OCI-LY3 (cell line): ENCODE results near the gene NAA11.

Experiments
- H2AFZ ChIP-seq: fragments of 200-600, 300-600 bp; shearing (Covaris generic); 2 replicates; pipeline ENCODE4 v1.6.0; 2014; ENCODE audit warnings: antibody characterized with exemption, low read depth, low read length
- H3K27ac ChIP-seq: fragments of 200-600, 300-600 bp; sonication (generic); 2 replicates; pipeline ENCODE4 v1.5.1; 2014; ENCODE audit warnings: mild to moderate bottlenecking, low read length, moderate library complexity, mixed read lengths
- H3K27me3 ChIP-seq: fragments of 200-600, 300-600 bp; sonication (generic); 2 replicates; pipeline ENCODE4 v1.6.1; 2014; ENCODE audit warnings: low read depth, low read length, mixed read lengths
- H3K36me3 ChIP-seq: fragments of 200-600, 300-600 bp; sonication (generic); replicated peaks from 2 replicates; pipeline ENCODE3; 2014; ENCODE audit warnings: low read depth, low read length, mixed read lengths
- H3K4me1 ChIP-seq: fragments of 300-600, 200-600 bp; sonication (generic); 2 replicates; pipeline ENCODE4 v1.6.1; 2014; ENCODE audit warnings: low read length, mixed read lengths
- H3K4me2 ChIP-seq: fragments of 200-600, 300-600 bp; sonication (generic); 2 replicates; pipeline ENCODE4 v1.6.1; 2014; ENCODE audit warnings: low read length, mixed read lengths
- H3K4me3 ChIP-seq: fragments of 300-600, 200-600 bp; sonication (generic); 2 replicates; pipeline ENCODE4 v1.5.1; 2014; ENCODE audit warnings: antibody characterized with exemption, mild to moderate bottlenecking, low read length, moderate library complexity
- H3K79me2 ChIP-seq: fragments of 300-600, 200-600 bp; shearing (Covaris generic); 2 replicates; pipeline ENCODE4 v1.6.1; 2014; ENCODE audit warnings: mild to moderate bottlenecking, low read length, mixed read lengths
- H3K9ac ChIP-seq: fragments of 300-600, 200-600 bp; shearing (Covaris generic); 2 replicates; pipeline ENCODE4 v1.6.0; 2014; ENCODE audit warnings: mild to moderate bottlenecking, low read length, moderate library complexity
- H3K9me3 ChIP-seq: fragments of 200-600, 300-600 bp; shearing (Covaris generic); 2 replicates; pipeline ENCODE4 v1.6.1; 2014; ENCODE audit warnings: low read length, mixed read lengths; ENCODE audit not compliant: insufficient read depth
- H4K20me1 ChIP-seq: fragments of 200-600, 300-600 bp; sonication (generic); 2 replicates; pipeline ENCODE4 v1.6.1; 2016; ENCODE audit warnings: low read length, mixed read lengths; ENCODE audit not compliant: insufficient read depth
- EZH2phosphoT487 ChIP-seq: fragments of 200-600 bp; shearing (Covaris generic); IDR thresholded peaks from 2 replicates; pipeline ENCODE4 v1.6.1; 2018; ENCODE audit warnings: antibody characterized with exemption, mixed run types, low read depth
- TF ChIP-seq, protein P1 (sequence below): fragments of 200-600, 300-600 bp; sonication (generic); IDR thresholded peaks from 2 replicates; pipeline ENCODE4 v1.5.1; 2014; ENCODE audit warnings: antibody characterized with exemption, low read length, low read depth

The NAA11 gene

DNA sequence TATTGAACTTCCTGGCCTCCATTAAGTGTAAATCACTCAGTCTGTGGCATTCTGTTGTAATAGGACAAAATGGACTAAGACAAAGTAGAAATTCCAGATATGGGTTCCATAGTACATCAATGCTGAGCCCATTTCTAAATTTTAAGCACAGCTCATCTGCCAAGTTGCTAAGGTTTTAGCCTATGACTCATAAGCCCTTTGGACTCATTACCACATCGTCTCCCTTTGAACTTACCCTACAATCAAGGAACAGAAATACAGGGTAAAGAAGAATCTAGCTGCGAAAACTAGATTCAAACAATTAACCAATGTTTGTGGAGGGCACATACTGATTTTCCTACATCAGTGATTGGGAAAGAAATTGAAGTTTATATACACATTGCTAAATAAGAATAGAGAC lies 31.8 kb downstream of the NAA11 start:
- TF ChIP-seq, protein P1, sequence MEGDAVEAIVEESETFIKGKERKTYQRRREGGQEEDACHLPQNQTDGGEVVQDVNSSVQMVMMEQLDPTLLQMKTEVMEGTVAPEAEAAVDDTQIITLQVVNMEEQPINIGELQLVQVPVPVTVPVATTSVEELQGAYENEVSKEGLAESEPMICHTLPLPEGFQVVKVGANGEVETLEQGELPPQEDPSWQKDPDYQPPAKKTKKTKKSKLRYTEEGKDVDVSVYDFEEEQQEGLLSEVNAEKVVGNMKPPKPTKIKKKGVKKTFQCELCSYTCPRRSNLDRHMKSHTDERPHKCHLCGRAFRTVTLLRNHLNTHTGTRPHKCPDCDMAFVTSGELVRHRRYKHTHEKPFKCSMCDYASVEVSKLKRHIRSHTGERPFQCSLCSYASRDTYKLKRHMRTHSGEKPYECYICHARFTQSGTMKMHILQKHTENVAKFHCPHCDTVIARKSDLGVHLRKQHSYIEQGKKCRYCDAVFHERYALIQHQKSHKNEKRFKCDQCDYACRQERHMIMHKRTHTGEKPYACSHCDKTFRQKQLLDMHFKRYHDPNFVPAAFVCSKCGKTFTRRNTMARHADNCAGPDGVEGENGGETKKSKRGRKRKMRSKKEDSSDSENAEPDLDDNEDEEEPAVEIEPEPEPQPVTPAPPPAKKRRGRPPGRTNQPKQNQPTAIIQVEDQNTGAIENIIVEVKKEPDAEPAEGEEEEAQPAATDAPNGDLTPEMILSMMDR, result no peak
- no peak for TF ChIP-seq EZH2phosphoT487
- Histone ChIP-seq H3K36me3 (no peaks in the 10 kb centered on the region), H4K20me1 (no peaks in the 10 kb centered on the region), H3K27ac (no peak overlapping the region), H3K79me2 (no peaks in the 10 kb centered on the region), H3K9me3 (no peaks in the 10 kb centered on the region), H3K4me2 (no peak overlapping the region), H3K4me1 (no peaks in the 10 kb centered on the region), H3K9ac (no peak overlapping the region), H3K27me3 (no peaks in the 10 kb centered on the region), H3K4me3 (no peak overlapping the region), H2AFZ (no peak overlapping the region)

GRCh38 chr4:79292008-79292407 lies 33.9 kb downstream of the NAA11 start:
- TF ChIP-seq, protein P1, result no peak
- no peak for TF ChIP-seq EZH2phosphoT487
- H3K4me1 ChIP-seq, result no peaks in the 10 kb centered on the region
- no peaks in the 10 kb centered on the region for H3K36me3 ChIP-seq
- H2AFZ ChIP-seq, result no peak overlapping the region
- H4K20me1 ChIP-seq, result no peaks in the 10 kb centered on the region
- no peak overlapping the region for H3K4me3 ChIP-seq
- no peak overlapping the region for H3K9ac ChIP-seq
- H3K9me3 ChIP-seq, result no peaks in the 10 kb centered on the region
- no peaks in the 10 kb centered on the region for H3K27me3 ChIP-seq
- no peak overlapping the region for H3K27ac ChIP-seq
- no peak overlapping the region for H3K4me2 ChIP-seq
- H3K79me2 ChIP-seq, result no peaks in the 10 kb centered on the region

DNA sequence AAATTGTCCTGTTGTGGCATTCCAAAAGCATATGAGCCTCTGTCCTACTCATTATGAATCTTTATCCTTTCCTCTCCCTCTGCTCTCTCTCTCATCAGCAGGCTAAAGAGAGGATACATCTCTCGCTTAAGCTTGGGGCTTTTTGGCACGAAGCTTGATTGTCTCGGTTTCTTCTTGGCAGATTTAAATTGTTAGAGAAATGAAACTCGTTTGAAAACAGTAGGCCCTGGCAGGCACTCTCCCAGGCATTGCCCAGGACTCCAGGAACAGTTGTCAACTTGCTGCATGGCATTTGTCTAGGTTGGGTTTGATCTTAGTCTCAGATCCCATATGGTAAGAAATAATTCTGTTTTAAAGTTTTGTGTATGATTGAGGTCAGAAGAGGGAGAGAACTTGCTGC lies 35.5 kb downstream of the NAA11 start:
- Histone ChIP-seq H3K36me3 (no peaks in the 10 kb centered on the region), H3K27ac (no peak overlapping the region), H3K79me2 (no peaks in the 10 kb centered on the region), H3K27me3 (no peaks in the 10 kb centered on the region), H3K4me1 (no peaks in the 10 kb centered on the region), H3K4me2 (no peak overlapping the region), H2AFZ (no peak overlapping the region), H3K9me3 (no peaks in the 10 kb centered on the region), H3K4me3 (no peak overlapping the region), H3K9ac (no peak overlapping the region), H4K20me1 (no peaks in the 10 kb centered on the region)
- no peak for TF ChIP-seq EZH2phosphoT487
- TF ChIP-seq, protein P1, result no peak

GRCh38 chr4:79288185-79288584 lies 37.7 kb downstream of the NAA11 start:
- H4K20me1 ChIP-seq, result no peaks in the 10 kb centered on the region
- H3K9ac ChIP-seq, result no peak overlapping the region
- TF ChIP-seq EZH2phosphoT487, result no peak
- TF ChIP-seq, protein P1, result no peak
- H3K4me1 ChIP-seq, result no peaks in the 10 kb centered on the region
- no peaks in the 10 kb centered on the region for H3K9me3 ChIP-seq
- no peaks in the 10 kb centered on the region for H3K79me2 ChIP-seq
- no peak overlapping the region for H2AFZ ChIP-seq
- no peak overlapping the region for H3K4me3 ChIP-seq
- no peak overlapping the region for H3K4me2 ChIP-seq
- no peaks in the 10 kb centered on the region for H3K36me3 ChIP-seq
- no peaks in the 10 kb centered on the region for H3K27me3 ChIP-seq
- H3K27ac ChIP-seq, result no peak overlapping the region
